Activated CD8-positive, alpha-beta memory T cell treated with anti-CD3 and anti-CD28 coated beads, Interleukin-2, amount 50 U/mL, for 24 hours (primary cell): ENCODE results near the gene ZFHX2.
A peak's percentile ranks its signal among the peaks of the same experiment; 100 is the strongest.

ENCODE experiments used
- DNase-seq: peaks from one replicate; pipeline ENCODE4 v3.0.0-alpha.2; 2020; ENCODE audit errors: extremely low read depth

The ZFHX2 gene

DNA sequence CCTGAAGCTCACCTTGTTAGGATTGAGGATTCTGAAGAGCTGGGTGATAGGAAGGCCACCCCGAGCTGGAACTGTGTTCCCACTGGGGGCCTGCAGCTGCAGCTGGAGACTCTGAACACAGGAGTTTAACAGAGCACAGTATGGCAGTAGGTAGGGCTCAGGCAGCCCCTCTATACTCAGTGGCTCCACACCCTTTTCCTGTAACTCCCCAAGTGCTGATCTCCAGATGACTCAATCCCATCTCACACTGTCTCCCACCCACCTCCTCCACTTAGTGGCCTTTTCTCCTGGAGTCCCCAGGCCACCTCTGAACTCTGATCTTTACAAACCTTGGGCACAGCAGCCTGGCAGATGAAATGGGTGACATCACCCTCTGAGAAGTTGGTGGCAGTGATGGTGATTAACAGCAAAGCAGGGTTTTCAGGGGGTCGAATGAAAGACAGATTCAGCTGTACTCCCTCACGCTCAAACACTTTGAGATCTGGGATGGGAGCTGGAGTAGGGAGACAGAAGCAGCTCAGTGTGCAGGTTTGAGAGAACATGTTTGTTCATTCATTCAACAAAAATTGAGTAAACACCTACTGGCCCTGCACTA is 8.5 kb upstream of the ZFHX2 start:
- DNase-seq, result no peak

DNA sequence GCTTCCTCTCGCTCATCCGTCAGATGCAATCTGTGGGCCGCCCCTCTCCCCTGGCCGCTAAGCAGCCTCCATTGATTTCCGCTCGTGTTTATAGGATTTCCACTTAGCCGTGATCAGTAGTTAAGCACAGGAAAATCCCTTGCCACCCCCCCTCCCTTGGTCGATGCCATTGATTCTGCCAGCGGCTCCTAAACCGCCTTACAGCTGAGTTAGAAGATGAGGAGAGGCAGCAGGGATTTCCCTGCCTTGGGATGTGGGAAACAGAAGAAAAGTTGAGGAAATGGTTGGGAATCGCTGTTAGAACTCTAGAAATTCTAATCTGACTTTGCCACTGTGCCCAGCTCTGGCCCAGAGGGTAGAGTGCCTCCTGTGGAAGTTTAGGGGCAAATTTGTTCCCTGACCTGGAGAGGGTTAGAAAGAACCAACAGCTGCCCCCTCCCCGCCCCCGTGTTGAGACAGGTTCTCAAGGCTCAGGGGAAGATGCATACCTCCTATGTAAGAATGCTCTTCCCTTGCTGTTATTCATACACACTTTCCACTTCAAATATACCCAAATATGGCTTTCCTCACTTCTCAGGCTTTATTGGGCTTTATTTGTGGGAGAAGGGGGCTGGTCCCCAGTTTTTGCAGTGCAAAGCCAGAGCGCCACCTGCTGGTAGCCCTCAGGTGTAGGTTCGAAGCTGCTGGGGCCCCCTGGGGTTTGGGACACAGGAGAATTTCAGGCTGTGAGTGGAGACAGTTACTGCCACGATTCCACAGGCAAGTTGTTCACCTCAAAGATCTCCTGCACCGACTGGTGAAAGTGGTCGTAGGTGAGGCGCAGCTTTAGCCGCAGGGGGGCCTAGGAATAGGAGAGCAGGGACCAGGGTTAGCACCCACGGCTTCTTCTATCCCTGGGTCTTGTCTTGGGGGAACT is 7.7 kb upstream of the ZFHX2 start:
- no peak for DNase-seq

DNA sequence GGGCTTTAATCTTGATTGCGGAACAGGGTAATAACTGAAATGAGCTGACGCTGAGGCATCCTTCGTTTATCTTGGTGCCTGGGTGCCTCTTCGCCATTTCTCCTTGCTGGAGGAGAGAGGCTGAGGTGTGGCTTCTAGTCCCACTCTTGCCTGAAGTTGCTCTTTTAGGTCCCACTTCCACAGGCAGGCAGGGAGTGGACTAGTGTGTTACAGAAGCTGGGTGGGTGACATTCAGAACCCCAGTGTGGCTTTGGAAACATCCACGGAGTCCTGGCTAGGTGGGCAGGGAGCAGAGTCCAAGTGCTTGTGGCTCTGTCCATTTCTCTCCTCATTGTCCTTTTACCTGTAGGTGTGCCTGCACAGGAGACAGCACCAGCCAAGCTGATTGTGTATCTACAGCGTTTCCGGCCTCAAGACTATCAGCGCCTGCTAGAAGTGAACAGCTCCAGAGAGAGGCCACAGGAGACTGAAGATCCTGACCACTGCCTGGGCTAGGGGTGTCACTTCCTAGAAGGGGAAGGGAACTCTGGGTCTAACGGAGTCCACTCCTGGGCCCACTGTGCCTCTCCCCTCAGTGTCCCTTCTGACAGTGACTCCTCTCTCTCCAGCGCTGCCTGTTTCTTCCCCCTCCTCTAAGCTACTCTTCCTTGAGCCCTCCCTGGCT is 6.9 kb upstream of the ZFHX2 start:
- DNase-seq, result no peak

DNA sequence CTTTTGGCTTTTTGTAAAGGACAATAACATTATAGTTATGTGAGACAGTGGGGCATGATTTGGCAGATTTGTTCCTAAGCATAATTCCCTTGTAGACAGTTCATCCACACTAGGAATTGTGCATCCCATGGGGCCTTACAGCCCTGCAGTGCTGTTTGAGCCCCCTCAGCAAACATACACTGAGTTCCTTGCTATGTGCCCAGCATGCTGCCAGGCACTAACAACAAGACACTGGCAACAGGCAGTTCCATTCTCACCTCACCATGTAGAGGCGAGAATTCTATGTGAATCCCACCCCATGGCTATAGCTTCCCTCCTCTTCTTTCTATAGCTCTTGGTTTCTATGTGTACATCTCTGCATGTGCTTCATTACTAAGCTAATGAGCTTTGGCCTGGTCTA is 6.4 kb upstream of the ZFHX2 start:
- no peak for DNase-seq

DNA sequence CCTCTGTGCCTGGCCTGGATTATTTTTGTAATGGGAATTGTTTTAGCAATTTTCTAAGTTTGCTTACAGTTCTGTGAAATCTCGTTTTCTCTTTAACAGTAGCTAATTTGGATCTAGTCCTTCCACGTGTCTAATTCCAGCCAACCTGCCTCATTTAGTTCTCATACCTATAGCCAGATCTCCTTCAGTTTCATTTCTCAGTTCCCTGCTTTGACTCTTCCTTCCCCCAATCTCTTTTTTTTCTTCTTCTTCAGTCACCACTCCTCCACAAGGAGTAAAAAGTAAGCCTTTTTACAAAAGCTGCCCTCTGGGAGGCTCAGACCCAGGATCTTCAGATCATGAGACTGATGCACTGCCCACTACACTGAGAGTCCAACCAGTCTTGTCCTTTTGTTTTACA is 6.0 kb upstream of the ZFHX2 start:
- DNase-seq, result no peak

- DNase-seq, result no peak
Measured at GRCh38 chr14:23556700-23557440, 5.3 kb upstream of the ZFHX2 start.

- DNase-seq, result peak; percentile 78
Measured at GRCh38 chr14:23555882-23556699, 4.5 kb upstream of the ZFHX2 start, which contains the start of gene THTPA. Gene THTPA, plus strand, starts transcription at chr14:23556271. Its CDS starts 487 bp downstream, at chr14:23556758.

DNA sequence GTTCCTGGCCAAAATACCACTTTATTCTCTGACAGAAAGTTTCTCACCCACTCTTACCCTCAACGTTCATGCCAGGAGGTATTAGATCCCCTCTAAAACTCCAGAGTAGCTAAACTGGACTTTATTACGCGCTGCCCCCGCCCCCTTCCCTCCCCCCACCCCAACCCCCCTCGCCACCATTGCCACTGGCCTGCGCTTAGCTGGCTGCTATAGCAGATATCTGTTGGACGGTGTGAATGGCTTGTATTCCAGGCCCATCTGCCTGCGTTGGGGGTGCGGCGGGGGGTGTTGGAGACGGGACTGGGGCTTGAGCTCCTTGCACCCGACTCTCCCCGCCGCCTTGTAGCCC is 3.9 kb upstream of the ZFHX2 start:
- DNase-seq, result no peak

DNA sequence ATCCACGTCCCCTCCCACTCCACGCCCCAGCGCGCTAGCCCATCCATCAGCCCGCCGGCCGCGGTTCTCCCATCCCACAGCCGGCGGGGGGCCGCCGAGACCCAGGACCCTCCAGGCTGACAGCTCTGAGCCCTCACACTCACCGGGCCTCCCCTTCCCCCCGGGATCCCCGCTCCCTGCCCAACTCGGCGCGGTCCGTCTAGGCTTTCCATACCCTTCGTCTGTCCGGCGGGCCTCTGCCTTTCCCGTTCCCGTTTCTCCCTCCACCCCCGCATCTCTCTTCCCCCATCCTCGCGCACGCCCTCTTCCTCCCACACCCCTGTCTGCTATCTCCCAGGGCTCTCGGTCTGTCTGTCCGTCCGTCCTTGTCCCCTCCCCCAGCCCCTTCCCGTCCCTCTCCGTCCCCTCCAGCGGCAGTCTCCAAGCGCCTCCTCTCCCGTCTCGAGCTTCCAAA is 726 bp downstream of the ZFHX2 start:
- DNase-seq, result no peak

DNA sequence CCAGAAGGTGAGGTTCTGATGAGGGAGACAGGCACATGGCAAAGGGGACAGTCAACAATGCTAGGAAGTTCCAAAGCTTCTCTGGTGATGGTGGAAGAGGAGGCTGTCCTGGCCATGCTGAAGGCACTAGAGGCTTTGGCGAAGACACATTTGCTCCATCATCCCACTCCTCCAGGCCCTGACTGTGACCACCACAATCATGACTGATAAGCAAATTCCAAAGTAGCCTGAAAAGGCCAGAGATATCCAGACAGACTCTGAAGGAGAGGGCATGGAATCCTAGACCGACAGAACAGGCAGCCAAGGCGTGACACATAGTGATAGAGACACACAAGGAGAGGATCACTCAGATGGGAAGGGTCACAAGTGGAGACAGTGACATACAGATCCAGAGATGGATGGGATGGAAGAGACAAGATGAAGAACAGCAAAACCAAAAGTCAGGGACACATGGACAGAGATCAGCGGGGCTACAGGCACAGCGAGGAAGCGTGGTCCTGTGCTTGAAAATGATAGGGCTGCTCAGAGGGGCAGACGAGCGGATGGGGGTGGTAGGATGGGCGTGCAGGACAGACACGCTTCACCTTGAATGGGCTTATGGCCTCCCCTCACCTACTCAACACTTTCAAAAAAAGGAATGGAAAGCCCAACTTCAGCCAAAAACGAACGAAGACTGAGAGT is 1.3 kb downstream of the ZFHX2 start:
- no peak for DNase-seq

DNA sequence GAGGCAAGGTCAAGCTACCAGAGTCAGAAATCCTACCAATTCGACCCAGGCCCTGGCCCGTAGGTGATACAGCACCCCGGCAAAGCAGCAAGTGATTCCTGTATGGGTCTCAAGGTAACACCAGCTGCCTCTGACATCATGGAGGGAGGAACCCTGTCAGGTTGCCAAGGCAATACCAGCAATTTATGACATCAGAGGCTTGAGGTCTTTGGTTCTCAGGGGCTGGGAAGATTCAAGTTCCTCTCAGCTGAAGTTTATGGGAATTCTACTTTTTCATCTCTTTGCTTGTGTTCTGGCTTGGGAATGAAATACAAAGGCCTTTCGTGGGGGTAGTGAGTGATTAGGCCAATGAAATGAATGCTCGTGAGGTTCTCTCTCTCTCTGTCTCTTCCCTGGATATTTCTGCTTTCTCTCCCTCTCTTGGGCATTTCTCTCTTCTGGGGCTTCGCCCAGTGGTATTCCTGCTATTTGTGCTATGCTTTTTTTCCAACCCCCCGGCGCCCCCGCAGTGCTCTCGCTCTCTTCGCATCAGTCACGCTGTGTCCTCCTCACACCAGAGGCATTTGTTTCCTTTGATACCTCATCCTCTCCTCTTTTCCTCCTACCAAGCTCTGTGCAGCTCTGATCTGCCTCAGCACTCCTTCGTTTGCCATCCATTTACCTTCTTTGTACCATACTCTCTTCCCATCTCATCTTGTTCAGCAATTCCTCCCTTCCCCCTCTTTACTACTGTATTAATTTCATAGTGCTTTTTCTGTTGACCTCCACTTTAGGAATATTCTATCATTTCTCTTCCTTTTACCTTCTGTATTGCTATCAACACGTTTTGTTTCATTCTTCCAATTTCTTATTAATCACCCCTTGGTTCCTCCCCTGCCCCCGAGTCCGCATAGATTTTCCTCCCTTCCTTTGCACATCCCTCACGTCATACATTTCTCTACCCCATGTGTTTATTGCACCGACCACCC is 2.9 kb downstream of the ZFHX2 start:
- DNase-seq, result no peak

- DNase-seq, result no peak
Measured at GRCh38 chr14:23547924-23548323, 3.6 kb downstream of the ZFHX2 start.

DNA sequence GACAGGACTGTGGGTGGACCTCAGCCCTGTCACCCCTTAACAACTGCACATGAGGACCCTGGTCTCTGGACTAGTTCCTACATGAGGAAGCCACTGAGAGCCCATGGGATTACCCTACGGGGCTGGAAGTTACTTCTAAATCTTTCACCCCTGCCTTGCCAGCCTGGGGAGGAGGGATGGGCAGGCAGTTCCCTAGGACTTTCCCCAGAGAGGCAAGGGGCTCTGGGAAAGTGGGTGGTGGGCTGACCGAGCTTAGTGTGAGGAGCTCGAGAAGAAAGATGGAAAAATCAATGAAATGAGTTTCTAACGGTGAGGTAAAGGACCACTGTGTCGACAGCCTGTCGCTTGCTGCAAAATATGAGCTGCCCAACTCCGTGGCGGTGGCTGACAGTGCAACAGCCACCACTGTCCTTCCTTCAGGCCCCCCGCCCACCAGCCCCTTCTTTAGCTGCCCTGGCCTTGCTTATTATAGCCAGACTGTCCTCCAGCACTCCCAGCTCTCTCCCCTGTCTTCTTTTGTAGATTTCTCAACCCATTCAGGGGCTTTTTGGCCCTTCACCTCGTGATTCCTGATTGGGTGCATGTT is 5.0 kb downstream of the ZFHX2 start:
- no peak for DNase-seq

DNA sequence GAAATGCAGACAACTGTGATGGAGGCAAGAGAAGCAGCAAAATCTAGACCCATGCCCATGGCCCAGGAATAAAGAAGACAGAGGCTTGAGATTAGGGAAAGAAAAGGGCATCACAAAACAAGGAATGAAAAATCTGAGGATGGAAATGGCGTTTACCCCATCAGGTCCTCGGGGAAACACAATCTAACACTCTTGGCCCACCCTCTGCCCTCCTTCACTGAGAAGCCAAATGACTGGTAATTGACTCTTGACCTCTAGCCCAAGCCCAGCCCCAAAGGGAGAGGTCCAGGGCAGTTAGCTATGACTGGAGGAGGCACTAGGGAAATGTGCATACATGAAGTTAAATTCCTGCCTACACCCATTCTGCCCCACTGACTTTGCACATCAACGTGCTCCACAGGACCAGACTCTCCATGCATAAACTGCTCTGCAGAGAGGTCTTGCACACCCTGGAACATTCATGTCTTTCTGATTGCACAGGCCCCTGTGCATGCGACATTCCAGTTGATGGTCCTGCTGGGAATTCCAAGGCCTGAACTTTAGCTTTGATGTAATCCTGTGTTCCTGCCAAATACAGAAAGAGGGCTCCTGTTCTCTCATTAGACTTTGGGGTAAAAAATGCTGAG is 5.7 kb downstream of the ZFHX2 start:
- DNase-seq, result no peak

GRCh38 chr14:23544511-23545447 is 6.8 kb downstream of the ZFHX2 start:
- DNase-seq, result no peak

- DNase-seq, result no peak
Measured at GRCh38 chr14:23543403-23543802, 8.2 kb downstream of the ZFHX2 start.

DNA sequence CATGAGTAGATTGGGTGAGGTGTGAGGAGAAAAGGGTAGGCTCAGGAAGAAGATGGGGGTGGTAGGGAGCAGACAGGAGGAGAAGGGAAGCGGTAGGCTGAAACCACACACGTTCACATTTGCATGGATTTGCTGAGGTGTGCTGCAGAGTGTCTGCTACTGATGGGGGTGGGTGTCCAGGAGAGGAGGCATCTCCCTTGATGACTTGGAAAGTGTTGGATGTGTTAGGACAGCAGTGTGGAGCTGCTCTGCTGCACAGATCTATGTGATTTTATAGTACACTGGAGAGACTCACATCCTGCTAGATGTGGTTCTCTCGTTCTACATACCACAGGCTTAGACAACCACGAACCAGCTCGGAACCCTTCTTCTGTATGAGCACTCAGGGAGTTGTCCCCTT is 9.3 kb downstream of the ZFHX2 start:
- DNase-seq, result no peak

GRCh38 chr14:23540141-23540469 is 11.5 kb downstream of the ZFHX2 start:
- DNase-seq, result no peak
